ENCODE measurements around the gene FAM187B.

DNA sequence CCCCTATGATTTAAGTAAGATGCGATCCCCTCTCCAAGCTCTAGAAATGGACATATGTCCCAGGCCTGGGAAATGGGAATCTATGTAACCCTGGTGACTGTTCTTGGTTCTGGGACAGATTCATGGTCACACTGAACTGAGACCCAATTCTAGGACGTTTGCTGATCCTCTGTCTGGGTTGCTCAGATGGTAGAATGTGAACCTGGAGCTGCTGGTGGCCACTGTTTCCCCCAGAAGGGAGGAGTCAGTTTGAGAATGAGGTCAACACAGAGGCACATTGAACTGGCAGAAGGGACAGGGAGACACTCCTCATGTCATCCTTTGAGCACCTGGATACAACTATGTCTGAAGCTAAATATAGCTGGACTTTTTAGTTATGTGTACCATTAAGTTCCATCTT, 29.1 kb downstream of the FAM187B start:
- TF ChIP-seq, protein P1, sequence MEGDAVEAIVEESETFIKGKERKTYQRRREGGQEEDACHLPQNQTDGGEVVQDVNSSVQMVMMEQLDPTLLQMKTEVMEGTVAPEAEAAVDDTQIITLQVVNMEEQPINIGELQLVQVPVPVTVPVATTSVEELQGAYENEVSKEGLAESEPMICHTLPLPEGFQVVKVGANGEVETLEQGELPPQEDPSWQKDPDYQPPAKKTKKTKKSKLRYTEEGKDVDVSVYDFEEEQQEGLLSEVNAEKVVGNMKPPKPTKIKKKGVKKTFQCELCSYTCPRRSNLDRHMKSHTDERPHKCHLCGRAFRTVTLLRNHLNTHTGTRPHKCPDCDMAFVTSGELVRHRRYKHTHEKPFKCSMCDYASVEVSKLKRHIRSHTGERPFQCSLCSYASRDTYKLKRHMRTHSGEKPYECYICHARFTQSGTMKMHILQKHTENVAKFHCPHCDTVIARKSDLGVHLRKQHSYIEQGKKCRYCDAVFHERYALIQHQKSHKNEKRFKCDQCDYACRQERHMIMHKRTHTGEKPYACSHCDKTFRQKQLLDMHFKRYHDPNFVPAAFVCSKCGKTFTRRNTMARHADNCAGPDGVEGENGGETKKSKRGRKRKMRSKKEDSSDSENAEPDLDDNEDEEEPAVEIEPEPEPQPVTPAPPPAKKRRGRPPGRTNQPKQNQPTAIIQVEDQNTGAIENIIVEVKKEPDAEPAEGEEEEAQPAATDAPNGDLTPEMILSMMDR (conservative IDR thresholded peaks at IDR 0.05), result no peak
- no peak for TF ChIP-seq ZFX (IDR thresholded peaks at IDR 0.05)
